NCI-H82 treated with DMSO at 0.1 percent for 48 hours (cell line): Measurements from ENCODE around the gene LUC7L3.
A peak's percentile ranks its signal among the peaks of the same experiment; 100 is the strongest.
"Not testable (repeated sequence)": the region's sequence is repeated elsewhere in the genome, so short reads cannot be mapped to it uniquely, and the experiment has no call there.

Experiments used
- DNase-seq: peaks from one replicate; lab custom pipeline; 2025; ENCODE audit not compliant: unreplicated experiment; lab: John Stamatoyannopoulos, UW

The LUC7L3 gene, protein sequence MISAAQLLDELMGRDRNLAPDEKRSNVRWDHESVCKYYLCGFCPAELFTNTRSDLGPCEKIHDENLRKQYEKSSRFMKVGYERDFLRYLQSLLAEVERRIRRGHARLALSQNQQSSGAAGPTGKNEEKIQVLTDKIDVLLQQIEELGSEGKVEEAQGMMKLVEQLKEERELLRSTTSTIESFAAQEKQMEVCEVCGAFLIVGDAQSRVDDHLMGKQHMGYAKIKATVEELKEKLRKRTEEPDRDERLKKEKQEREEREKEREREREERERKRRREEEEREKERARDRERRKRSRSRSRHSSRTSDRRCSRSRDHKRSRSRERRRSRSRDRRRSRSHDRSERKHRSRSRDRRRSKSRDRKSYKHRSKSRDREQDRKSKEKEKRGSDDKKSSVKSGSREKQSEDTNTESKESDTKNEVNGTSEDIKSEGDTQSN

DNA sequence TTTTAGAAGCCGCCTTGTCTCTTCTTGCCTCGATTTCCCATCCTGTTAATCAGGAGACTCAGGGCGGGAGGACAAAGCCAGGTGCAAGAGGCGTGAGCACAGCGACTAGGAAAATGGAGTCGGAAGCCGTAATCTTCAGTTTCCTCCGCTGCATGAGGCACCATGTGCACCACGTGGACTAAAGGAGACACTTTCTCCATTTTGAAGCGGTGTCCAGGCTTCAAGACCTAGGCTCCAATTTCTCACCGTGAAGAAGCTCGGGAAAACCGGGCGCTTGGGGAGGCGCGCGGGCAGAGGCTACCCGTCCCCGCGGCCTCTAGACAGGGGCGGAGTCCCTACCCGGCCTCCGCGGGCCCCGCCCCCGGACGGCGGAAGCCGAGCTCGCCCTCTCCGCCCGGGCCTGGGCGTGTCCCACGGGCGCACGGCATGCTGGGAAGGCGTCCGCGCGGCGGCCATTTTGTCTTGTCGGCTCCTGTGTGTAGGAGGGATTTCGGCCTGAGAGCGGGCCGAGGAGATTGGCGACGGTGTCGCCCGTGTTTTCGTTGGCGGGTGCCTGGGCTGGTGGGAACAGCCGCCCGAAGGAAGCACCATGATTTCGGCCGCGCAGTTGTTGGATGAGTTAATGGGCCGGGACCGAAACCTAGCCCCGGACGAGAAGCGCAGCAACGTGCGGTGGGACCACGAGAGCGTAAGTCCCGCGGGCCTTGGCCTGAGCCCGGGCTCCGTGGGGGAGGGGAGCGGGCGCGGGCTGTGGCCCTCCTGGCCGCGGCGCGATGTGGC is at the start of gene LUC7L3:
LUC7L3 (plus strand) TSS at position 460 of the 780 bp plus-strand sequence; CDS start at position 590, 130 bp downstream.
- peak; percentile 85 for DNase-seq

- no peak for DNase-seq
Measured at GRCh38 chr17:50672071-50672470, 47.3 kb upstream of the LUC7L3 start.

- no peak for DNase-seq
Measured at GRCh38 chr17:50672831-50673551, 46.4 kb upstream of the LUC7L3 start.

GRCh38 chr17:50675190-50675589 is 44.2 kb upstream of the LUC7L3 start:
- no peak for DNase-seq

DNA sequence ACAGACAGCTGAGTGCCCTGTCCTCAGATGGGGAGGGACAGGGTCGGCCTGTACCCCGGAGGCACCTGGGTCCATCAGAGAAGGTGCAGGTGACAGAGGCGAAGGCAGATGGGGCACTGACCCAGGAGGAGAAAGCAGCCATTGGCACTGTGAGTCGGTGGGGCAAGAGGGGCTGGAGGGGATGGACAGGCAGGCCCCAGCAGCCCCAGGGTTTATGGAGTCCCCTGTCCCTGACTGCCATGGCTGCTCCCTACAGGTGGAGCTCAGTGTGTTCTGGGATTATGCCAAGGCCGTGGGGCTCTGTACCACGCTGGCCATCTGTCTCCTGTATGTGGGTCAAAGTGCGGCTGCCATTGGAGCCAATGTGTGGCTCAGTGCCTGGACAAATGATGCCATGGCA is 43.8 kb upstream of the LUC7L3 start:
- DNase-seq: no peak

DNA sequence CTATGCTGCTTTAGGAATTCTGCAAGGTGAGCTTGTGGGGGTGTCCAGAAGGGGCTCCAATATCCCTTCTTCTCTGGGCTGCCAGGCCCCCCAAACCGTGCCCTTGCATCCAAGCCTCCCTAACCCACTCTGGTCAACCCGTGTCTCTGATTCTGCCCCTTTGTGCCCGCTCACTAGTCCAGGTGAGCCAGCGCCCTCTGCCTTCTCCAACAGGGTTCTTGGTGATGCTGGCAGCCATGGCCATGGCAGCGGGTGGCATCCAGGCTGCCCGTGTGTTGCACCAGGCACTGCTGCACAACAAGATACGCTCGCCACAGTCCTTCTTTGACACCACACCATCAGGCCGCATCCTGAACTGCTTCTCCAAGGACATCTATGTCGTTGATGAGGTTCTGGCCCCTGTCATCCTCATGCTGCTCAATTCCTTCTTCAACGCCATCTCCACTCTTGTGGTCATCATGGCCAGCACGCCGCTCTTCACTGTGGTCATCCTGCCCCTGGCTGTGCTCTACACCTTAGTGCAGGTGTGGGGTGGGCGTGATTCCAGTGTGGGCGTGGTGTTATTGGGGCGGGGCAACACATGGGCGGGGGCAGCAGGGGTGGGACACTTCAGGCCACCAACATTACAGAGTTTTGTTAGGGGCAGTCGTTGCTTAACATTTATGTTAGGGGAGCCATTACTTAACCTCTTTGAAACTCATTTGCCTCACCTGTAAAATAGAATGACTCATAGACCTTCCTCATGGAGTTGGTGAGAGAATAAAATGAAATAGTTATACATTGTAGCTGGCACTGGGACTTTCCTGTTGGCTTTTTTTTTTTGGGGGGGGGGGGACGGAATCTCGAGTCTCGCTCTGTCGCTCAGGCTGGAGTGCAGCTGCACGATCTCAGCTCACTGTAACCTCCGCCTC is 43.1 kb upstream of the LUC7L3 start:
- no peak for DNase-seq

DNA sequence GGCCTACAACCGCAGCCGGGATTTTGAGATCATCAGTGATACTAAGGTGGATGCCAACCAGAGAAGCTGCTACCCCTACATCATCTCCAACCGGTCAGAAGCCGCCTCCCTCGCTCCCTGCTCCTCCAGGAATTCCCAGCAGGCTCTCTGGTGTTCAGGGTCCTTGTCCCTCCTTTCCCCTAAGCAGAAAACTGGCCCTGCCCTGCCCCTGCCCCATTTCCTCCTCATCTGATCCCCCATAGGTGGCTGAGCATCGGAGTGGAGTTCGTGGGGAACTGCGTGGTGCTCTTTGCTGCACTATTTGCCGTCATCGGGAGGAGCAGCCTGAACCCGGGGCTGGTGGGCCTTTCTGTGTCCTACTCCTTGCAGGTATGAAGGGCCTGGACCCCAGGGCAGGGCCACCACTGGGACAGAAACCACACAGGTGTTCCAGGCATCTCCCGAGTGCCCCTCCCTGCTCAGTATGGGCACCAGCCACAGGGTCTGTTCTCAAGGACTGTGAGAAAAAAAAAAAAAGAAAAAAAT is 41.5 kb upstream of the LUC7L3 start:
- DNase-seq: no peak

DNA sequence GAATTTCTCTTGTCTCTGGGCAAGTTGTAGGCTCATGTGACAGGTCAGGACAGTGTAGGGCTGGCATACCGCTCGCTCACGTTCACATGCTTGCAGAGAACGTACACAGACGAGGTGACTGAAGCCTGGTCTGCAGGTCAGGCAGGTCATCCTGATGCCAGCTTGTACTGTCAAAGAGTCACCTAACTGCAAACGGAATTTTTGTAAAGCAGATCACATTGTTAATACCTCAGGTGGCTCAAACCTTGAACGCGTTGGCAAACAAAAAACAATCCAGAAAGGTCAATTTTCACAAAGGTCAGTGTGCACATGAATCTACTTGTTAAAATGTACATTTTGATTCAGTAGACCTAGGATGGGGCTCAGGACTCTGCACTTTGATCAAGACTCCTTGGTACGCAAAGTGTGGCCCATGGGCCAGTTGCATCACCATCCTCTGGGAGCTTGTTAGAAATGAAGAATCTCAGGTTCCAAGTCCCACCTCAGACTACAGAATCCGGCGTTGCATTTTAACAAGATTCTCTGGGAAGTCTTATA is 40.3 kb upstream of the LUC7L3 start:
- DNase-seq: no peak

DNA sequence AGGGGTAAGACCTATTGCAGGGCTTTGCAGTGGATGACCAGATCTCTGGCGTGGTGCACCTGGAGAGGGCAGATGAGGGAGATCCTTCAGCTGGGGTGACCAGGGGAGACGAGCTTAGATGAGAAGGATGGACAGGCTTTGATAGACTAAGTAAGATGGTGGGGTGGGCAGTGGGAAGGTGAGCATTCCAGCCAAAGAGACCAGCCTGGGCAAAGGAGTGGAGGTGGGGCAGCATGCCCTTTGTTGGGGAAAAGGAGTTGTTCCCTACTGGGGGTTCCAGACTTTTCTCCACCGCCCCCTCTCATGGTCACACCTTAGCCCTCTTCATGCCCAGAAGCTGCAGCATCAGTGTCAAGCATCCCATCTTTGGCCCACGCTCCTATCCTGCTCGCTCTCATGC is 39.3 kb upstream of the LUC7L3 start:
- DNase-seq: no peak

- DNase-seq: not testable (repeated sequence)
Measured at GRCh38 chr17:50680543-50681262, 38.7 kb upstream of the LUC7L3 start.

DNA sequence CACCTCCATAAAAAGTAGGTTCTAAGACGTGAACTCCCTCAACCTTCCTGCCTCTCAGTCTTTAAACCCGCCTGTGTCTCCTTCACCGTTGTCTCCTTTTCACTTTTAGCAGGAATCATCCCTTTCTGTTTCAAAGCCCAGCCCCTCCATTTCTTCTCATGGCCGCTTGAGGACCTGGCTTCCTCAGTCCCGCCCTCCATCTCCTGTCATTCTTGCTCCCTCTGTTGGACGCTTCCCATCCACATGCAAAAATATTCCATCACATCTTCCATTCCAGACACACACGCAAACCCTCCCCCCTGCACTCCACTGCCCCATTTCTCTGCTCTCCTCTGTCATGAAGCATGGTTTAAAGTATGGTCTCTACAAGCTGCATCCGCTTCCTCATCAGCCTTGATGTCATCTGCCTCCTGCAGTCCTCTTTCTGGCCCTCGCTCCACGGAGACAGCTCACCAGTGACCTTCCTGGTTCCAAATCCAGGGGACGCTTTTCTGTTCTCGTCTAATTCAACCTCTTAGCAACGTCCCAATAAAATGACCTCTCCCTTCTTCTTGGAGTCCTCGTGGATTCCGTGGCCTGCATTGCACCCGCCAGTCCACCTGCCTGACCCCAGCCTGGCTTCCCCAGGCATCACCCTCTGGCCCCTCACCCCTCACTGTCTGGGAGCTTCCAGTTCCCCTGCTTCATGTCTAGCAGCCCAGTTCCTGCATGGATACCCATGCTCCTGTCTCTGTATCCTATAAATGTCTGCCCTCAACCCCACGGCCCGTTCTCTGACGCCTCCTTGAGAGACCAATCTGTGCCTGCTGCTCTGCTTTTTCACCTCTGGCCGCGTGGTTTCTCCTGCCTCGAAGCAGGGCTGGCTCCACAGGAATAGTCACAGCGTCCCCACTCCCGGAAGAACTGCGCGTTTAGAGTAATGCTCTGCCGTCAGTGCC is 37.9 kb upstream of the LUC7L3 start:
- peak; percentile 44 for DNase-seq

GRCh38 chr17:50682441-50682840 is 37.0 kb upstream of the LUC7L3 start:
- DNase-seq: no peak

GRCh38 chr17:50682938-50683337 is 36.5 kb upstream of the LUC7L3 start:
- DNase-seq: no peak

DNA sequence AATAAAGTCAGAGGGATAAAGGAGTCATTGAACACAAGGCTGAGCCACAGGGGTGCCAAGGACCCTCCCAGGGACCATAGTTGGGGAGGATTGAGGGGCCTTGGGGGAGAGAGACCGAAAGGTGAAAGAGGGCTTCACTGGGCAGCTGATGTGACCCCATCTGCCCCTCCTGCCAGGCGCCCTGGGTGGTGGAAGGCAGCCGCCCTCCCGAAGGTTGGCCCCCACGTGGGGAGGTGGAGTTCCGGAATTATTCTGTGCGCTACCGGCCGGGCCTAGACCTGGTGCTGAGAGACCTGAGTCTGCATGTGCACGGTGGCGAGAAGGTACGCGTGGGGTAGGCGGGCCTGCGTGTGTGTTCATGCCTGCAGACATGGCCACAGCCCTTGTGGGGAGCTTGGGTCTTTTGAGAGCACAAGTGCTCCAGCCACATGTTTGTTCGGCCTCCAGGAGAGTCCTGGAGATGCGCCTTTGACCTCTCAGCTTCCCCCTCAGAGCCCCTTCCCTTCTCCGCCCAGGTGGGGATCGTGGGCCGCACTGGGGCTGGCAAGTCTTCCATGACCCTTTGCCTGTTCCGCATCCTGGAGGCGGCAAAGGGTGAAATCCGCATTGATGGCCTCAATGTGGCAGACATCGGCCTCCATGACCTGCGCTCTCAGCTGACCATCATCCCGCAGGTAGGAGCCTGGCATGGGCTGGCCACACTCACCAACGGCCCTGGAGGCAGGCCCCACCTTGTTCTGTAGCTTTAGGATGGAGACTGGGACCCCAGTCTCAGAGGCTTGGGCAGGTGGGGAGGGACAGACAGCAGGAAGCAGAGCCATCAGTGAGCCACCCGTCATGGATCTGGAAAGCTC is 35.7 kb upstream of the LUC7L3 start:
- DNase-seq: no peak

DNA sequence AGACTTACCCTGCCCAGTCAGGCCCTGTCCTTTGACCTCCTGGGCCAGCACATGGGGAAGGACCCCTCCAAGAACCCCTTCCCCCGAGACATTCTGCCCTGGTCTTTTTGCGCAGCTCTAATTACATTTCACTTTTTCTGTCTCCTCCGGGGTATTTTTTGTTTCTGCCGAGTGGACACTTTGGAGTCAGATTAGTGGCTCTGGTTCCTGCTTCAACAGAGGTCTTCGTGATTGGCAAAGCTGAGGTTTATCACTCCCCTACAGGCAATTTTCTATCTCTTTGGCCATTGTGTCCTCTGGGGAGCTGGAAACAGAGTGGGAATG is 35.2 kb upstream of the LUC7L3 start:
- no peak for DNase-seq

GRCh38 chr17:50684612-50685333 is 34.6 kb upstream of the LUC7L3 start:
- no peak for DNase-seq

GRCh38 chr17:50685334-50685665 is 34.1 kb upstream of the LUC7L3 start:
- DNase-seq: no peak
